SK-N-MC (cell line): ENCODE data around the gene PEPD.

ENCODE experiments used
- DNase-seq: peaks from one replicate; pipeline ENCODE4 v3.0.0-alpha.2; 2011; ENCODE audit warnings: low read depth, low spot score
- H3K27ac ChIP-seq: fragments of 200-600 bp; sonication (generic); 2 replicates; pipeline ENCODE4 v1.5.1; 2016; ENCODE audit warnings: mixed run types
- H3K36me3 ChIP-seq: fragments of 200-600 bp; sonication (generic); 2 replicates; pipeline ENCODE4 v1.6.1; 2017; ENCODE audit warnings: antibody characterized with exemption, low read length, mixed read lengths; ENCODE audit not compliant: insufficient read depth
- H3K4me3 ChIP-seq: fragments of 200-600 bp; sonication (generic); 2 replicates; pipeline ENCODE4 v1.5.1; 2016
- H3K9ac ChIP-seq: fragments of 200-600 bp; sonication (generic); 2 replicates; pipeline ENCODE4 v1.8.0; 2017; ENCODE audit warnings: mixed run types, mixed read lengths; ENCODE audit not compliant: insufficient read length
- H3K9me3 ChIP-seq: fragments of 200-600 bp; sonication (generic); 2 replicates; pipeline ENCODE4 v1.6.1; 2017; ENCODE audit warnings: low read depth, mild to moderate bottlenecking, antibody characterized with exemption, low read length, moderate library complexity, mixed read lengths
- EZH2 ChIP-seq: fragments of 200-600 bp; sonication (generic); IDR thresholded peaks from one replicate; pipeline ENCODE4 v1.6.1; 2017; ENCODE audit warnings: antibody characterized with exemption
- FOXP2 ChIP-seq: optimal IDR thresholded peaks from 2 replicates; pipeline ENCODE3; 2011; ENCODE audit warnings: mild to moderate bottlenecking, moderate library complexity; ENCODE audit not compliant: insufficient read depth; ENCODE audit errors: extremely low read length, control extremely low read depth
- POLR2AphosphoS5 ChIP-seq: IDR thresholded peaks from 2 replicates; pipeline ENCODE4 v1.6.1; 2012; ENCODE audit warnings: mild to moderate bottlenecking, low read depth, low read length, borderline replicate concordance

PEPD gene

GRCh38 chr19:33510462-33511194 is 11.0 kb downstream of the PEPD start:
- H3K4me3 ChIP-seq, result no peak overlapping the region
- H3K9ac ChIP-seq, result no peak overlapping the region
- no peak for TF ChIP-seq EZH2
- H3K27ac ChIP-seq, result no peak overlapping the region
- no peaks in the 10 kb centered on the region for H3K9me3 ChIP-seq
- H3K36me3 ChIP-seq, result no peaks in the 10 kb centered on the region
- no peak for DNase-seq

- no peak overlapping the region for H3K9ac ChIP-seq
- DNase-seq, result no peak
- no peaks in the 10 kb centered on the region for H3K9me3 ChIP-seq
- H3K4me3 ChIP-seq, result no peak overlapping the region
- H3K36me3 ChIP-seq, result no peaks in the 10 kb centered on the region
- no peak for TF ChIP-seq FOXP2
- no peak overlapping the region for H3K27ac ChIP-seq
These were observed 11.8 kb downstream of the PEPD start for GRCh38 chr19:33509774-33510173.

GRCh38 chr19:33508941-33509614 is 12.5 kb downstream of the PEPD start:
- no peaks in the 10 kb centered on the region for H3K9me3 ChIP-seq
- H3K27ac ChIP-seq, result no peak overlapping the region
- TF ChIP-seq EZH2, result no peak
- no peak for TF ChIP-seq POLR2AphosphoS5
- no peak for TF ChIP-seq FOXP2
- DNase-seq, result no peak
- no peaks in the 10 kb centered on the region for H3K36me3 ChIP-seq
- no peak overlapping the region for H3K4me3 ChIP-seq
- no peak overlapping the region for H3K9ac ChIP-seq

- Histone ChIP-seq H3K4me3 (no peak overlapping the region), H3K9me3 (no peaks in the 10 kb centered on the region), H3K9ac (no peak overlapping the region), H3K36me3 (no peaks in the 10 kb centered on the region), H3K27ac (no peak overlapping the region)
- TF ChIP-seq POLR2AphosphoS5 (no peak), EZH2 (no peak), FOXP2 (no peak)
- DNase-seq, result no peak
These were observed 13.2 kb downstream of the PEPD start for GRCh38 chr19:33508431-33508830.

- no peak for TF ChIP-seq FOXP2
- no peak for TF ChIP-seq EZH2
- Histone ChIP-seq H3K4me3 (no peak overlapping the region), H3K9ac (no peak overlapping the region), H3K27ac (no peak overlapping the region), H3K9me3 (no peaks in the 10 kb centered on the region), H3K36me3 (no peaks in the 10 kb centered on the region)
- DNase-seq, result no peak
These were observed 13.6 kb downstream of the PEPD start for GRCh38 chr19:33508009-33508408.

GRCh38 chr19:33507021-33507956 is 14.3 kb downstream of the PEPD start:
- TF ChIP-seq POLR2AphosphoS5, result no peak
- no peak for TF ChIP-seq EZH2
- no peak for TF ChIP-seq FOXP2
- DNase-seq, result no peak
- H3K9ac ChIP-seq, result no peak overlapping the region
- H3K36me3 ChIP-seq, result no peaks in the 10 kb centered on the region
- no peak overlapping the region for H3K27ac ChIP-seq
- no peak overlapping the region for H3K4me3 ChIP-seq
- H3K9me3 ChIP-seq, result no peaks in the 10 kb centered on the region

GRCh38 chr19:33506498-33506897 is 15.1 kb downstream of the PEPD start:
- no peak overlapping the region for H3K4me3 ChIP-seq
- no peak overlapping the region for H3K9ac ChIP-seq
- no peaks in the 10 kb centered on the region for H3K36me3 ChIP-seq
- no peak overlapping the region for H3K27ac ChIP-seq
- TF ChIP-seq POLR2AphosphoS5, result no peak
- no peak for TF ChIP-seq EZH2
- no peak for TF ChIP-seq FOXP2
- no peak for DNase-seq
- no peaks in the 10 kb centered on the region for H3K9me3 ChIP-seq

GRCh38 chr19:33505823-33506222 is 15.8 kb downstream of the PEPD start:
- Histone ChIP-seq H3K4me3 (no peak overlapping the region), H3K9ac (no peak overlapping the region), H3K36me3 (no peaks in the 10 kb centered on the region), H3K9me3 (no peaks in the 10 kb centered on the region), H3K27ac (no peak overlapping the region)
- TF ChIP-seq FOXP2 (no peak), EZH2 (no peak), POLR2AphosphoS5 (no peak)
- no peak for DNase-seq
